Gastrocnemius medialis (tissue), 4 donors: ENCODE results near the gene FAM168A.

Experiments
- POLR2A ChIP-seq, 2 donors: fragments of 450-650 bp; IDR thresholded peaks; one replicate each; pipeline ENCODE4 v1.6.1; 2017; ENCODE audit warnings: antibody characterized with exemption in 2 of 2, mild to moderate bottlenecking in 2 of 2, moderate library complexity in 2 of 2
- TF ChIP-seq, protein P1 (sequence below), 5 experiments: fragments of 450-650 bp in 3 of 5; fragments of 200-600 bp in 2 of 5; sonication (generic) in 2 of 5; IDR thresholded peaks in 4 of 5; conservative IDR thresholded peaks in 1 of 5; 1 replicate in 4 of 5; 2 replicates in 1 of 5; pipeline ENCODE4 v1.5.1; 2016 to 2019; ENCODE audit warnings: antibody characterized with exemption in 5 of 5, mild to moderate bottlenecking in 3 of 5, moderate library complexity in 3 of 5

DNA sequence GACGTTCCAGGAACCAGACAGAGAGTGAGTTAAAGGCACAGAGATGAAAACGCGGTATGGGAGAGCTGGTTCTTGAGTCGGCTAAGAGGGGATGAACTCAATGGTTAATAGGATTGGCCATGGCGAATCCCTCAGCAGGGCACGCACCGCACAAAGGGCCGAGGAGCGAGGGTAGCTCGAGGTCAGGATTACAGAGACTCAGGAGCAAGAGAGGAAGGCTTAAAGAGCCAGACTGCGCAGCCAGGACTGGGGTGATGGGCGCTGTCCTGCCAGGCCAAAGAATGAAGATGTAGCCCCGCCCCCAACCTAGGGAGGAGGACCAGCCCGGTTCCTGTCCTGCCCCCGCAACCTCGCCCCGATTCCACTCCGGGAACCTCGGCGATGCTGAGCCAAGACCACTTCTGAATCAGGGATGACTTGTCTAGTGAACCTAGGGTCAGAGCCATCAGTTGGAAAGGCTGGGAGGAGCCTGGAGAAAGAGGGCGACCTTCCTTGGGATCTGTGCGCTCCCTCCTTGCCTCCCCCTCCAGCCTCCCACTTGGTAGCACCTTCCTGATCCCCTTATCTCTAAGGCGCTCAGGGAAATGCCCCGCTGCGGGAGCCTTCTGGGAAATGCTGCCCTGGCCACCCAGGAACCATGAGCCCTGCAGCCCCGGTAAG lies 48.2 kb upstream of the FAM168A start, which contains the start of gene PLEKHB1:
- TF ChIP-seq POLR2A (IDR thresholded peaks at IDR 0.05): no peak
- TF ChIP-seq, protein P1, sequence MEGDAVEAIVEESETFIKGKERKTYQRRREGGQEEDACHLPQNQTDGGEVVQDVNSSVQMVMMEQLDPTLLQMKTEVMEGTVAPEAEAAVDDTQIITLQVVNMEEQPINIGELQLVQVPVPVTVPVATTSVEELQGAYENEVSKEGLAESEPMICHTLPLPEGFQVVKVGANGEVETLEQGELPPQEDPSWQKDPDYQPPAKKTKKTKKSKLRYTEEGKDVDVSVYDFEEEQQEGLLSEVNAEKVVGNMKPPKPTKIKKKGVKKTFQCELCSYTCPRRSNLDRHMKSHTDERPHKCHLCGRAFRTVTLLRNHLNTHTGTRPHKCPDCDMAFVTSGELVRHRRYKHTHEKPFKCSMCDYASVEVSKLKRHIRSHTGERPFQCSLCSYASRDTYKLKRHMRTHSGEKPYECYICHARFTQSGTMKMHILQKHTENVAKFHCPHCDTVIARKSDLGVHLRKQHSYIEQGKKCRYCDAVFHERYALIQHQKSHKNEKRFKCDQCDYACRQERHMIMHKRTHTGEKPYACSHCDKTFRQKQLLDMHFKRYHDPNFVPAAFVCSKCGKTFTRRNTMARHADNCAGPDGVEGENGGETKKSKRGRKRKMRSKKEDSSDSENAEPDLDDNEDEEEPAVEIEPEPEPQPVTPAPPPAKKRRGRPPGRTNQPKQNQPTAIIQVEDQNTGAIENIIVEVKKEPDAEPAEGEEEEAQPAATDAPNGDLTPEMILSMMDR (IDR thresholded peaks at IDR 0.05 in 4 of 5, conservative IDR thresholded peaks at IDR 0.05 in 1 of 5): no peak
